GM19043 (cell line): ENCODE results near the gene ERVK3-1.
"Not testable (repeated sequence)": the region's sequence is repeated elsewhere in the genome, so short reads cannot be mapped to it uniquely, and the experiment has no call there.

ENCODE experiments used
- ATAC-seq: cut with Tn5 transposase; IDR thresholded peaks from one replicate; pipeline ENCODE4 v1.9.1; 2021; ENCODE audit warnings: low read depth; ENCODE audit not compliant: unreplicated experiment

The ERVK3-1 gene

DNA sequence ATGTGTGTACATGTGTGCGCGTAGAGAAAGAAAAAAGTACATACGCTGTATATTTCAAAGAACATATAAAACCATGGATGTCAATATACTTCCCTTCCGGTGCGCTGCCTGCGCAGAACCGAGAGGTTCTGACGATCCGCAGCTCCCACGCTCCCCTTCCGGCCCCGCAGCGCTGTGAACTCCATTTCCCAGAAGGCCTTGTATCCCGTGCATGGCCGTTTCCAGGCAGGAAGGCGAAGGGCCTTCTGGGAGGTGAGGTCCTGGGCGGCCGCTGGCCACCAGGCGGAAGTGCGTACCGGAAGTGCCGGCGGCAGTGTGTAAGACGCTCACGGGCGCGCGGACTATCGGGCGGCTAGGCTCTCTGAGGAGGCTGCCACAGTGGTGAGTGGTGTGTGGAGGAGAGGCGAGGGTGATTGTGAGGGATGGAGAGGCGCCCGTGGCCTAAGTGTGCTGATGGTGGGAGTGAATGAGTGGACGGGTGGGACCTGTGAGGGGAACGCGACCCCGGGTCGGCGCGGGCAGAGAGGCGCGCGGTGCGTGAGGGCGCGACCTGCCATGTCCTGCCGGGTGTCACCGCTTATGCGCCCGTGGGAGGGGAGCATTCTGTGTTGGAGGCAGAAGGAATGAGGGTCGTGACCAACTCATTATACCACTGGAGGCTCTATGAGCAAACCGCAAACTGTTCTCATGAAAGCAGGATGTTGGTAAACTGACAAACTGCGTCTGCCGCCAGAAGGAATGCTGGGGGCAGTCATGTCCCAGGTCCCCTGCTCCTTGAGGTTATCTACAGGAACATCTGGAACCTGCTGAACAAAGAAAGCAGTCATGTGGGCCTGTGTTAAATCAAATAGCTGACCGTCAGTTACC lies at the start of gene ERVK3-1:
TSS of gene ERVK3-1 (plus strand) at position 313 of the 867 bp plus-strand sequence. CDS start 6,792 bp downstream, outside the sequence.
- ATAC-seq: peak; percentile 94

- not testable (repeated sequence) for ATAC-seq
These were observed 46.9 kb upstream of the ERVK3-1 start for GRCh38 chr19:58258259-58258658.

- ATAC-seq: no peak
These were observed 43.6 kb upstream of the ERVK3-1 start for GRCh38 chr19:58261600-58261967.

- ATAC-seq: no peak
These were observed 42.9 kb upstream of the ERVK3-1 start for GRCh38 chr19:58261968-58262921.

DNA sequence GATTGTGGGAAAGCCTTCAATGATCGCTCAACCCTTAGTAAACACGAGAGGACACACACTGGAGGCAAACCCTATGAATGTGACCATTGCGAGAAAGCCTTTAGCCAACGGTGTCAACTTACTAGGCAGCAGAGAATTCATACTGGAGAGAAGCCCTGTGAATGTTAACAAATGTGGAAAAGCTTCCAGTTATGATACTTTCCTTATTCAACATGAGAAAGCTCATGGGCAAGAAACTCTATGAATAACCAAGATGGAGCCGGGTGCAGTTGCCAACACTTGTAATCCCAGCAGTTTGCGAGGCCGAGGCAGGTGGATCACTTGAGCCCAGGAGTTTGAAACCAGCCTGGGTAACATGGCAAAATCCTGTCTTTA lies 42.3 kb upstream of the ERVK3-1 start:
- ATAC-seq: no peak

DNA sequence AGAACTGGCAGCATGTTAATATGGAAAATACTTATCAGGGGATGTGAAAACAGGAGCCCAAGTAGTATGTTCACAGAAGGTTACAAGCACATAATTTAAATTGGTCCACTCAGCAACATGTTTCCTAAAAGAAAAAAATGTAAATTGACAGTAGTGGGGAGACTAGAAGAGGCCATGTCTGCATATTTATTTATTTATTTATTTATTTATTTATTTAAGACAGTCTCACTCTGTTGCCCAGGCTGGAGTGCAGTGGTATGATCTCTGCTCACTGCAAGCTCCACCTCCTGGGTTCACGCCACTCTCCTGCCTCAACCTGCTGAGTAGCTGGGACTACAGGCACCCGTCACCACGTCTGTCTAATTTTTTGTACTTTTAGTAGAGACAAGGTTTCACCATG lies 40.1 kb upstream of the ERVK3-1 start:
- ATAC-seq: no peak

GRCh38 chr19:58268344-58268743 lies 36.8 kb upstream of the ERVK3-1 start:
- ATAC-seq: no peak

- no peak for ATAC-seq
These were observed 30.4 kb upstream of the ERVK3-1 start for GRCh38 chr19:58274771-58275201.

- ATAC-seq: no peak
These were observed 29.6 kb upstream of the ERVK3-1 start for GRCh38 chr19:58275564-58275963.

GRCh38 chr19:58277197-58277596 lies 28.0 kb upstream of the ERVK3-1 start:
- ATAC-seq: no peak

- no peak for ATAC-seq
These were observed 27.2 kb upstream of the ERVK3-1 start for GRCh38 chr19:58277748-58278540.

DNA sequence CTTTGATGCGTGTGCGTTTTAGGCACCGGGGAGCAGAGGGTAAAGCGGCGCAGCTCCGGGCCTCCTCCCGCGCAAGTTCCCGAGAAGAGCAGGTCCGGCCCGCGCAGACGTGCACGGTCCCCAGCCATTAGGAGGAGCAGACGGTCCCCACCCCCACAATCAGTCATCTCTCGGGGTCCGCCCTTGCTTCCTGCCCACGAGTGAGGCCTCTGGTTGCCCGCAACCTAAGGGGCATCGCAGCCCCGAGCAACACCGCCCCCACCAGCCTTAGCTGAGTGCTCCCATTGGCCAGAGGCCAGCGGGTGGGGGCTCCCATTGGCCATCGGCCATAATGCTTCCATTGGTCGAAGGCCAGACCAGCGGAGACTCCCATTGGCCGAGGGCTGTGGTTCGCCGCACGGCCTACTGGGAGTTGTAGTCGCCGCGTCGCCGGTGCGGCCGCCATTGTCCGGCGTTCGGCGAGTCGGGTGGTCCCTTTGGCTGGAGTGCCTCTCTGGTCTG lies 26.6 kb upstream of the ERVK3-1 start, which contains the start of gene ZNF8:
TSS of gene ZNF8 (plus strand) at position 415 of the 501 bp plus-strand sequence. CDS start 127 bp downstream, outside the sequence.
- peak; percentile 98 for ATAC-seq

DNA sequence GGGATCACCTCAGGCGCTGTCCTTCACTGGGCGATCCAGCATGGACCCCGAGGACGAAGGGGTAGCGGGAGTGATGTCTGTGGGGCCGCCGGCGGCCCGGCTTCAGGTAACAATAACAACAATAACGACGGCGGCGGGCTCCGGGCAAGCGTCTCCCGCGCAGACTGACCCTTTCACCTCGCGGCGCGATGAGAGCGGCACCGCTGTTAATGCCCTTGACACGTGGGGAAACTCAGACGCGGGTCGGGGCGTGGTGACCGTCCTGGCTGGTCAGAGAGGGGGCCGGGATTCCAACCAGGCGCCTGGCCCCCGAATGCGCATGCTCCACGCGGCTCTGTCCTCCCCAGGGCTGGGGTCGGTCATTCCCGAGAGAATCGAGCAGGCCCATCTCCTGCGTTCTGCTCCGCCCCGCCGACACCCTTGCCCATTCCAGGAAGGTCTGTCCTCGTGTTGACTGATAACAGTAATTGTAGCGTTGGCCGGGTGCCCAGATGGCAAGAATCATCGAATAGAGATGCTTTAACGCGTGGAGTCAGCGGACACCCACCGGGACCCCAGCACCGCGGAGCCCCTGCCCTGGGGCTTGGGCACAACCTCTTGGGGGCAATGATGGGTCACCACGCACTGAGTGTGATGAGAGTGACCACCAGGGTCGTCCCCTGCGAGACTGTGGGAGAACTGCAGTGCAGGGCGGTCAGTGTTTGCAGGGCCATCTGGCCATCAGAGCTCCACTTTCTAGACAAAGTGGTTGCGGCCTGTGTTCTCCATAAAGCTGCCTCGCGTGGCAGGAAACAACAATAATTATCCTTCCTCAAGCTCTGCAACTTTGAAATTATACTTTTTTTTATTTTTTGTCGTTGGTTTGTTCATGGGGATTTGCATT lies 25.9 kb upstream of the ERVK3-1 start:
- ATAC-seq: no peak

DNA sequence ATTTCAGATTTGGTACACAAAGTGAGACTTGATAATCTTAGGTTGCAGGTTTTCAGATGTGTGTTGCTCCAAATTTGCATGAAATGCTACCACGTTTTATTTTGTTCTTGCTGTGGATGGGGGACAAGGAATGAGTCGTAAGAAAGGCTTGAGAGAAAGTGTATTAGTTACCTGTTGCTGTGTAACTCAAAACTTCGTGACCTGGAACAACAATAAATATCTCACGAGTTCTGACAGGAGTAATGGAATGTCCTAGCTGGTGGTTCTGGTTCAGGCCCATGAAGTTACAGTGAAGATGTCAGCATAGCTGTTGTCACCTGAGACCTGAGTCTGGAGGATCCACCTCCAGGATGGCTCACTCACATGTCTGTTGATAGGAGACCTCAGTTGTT lies 25.3 kb upstream of the ERVK3-1 start:
- no peak for ATAC-seq

DNA sequence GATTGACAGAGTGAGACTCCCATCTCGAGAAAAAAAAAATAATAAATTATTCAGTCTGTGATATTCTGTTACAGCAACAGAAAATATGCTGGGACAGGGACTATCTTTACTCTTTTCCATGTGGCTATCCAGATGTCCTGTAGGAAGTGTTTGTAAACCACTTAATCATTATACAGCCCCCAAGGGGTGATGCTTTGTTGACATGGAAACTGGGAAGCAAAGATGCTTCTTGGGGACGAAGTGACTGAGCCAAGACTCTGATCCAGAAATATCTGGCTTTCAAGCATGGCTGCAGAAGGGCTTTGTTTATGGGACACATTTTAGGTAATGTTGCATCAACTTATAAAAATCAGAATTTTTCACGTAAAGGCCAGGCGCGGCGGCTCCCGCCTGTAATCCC lies 21.0 kb upstream of the ERVK3-1 start:
- ATAC-seq: no peak

DNA sequence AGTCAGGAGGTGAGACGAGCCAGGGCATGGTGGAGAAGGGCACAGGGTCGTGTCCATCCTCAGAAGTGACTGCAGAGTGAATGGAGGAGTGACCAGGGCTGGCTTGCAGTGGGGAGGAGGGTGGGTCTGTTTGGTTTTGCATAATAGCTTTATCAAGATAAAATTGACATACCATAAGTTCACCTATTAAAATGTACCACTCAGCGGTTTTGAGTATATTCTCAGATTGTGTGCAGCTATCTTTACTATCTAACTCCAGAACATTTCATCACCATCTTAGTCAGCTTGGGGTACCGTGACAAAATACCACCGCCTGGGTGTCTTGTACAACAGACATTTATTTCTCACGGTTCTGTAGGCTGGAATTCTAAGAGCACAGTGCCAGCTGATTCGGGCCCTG lies 13.2 kb upstream of the ERVK3-1 start:
- ATAC-seq: no peak

- ATAC-seq: no peak
These were observed 10.3 kb upstream of the ERVK3-1 start for GRCh38 chr19:58294743-58295374.

DNA sequence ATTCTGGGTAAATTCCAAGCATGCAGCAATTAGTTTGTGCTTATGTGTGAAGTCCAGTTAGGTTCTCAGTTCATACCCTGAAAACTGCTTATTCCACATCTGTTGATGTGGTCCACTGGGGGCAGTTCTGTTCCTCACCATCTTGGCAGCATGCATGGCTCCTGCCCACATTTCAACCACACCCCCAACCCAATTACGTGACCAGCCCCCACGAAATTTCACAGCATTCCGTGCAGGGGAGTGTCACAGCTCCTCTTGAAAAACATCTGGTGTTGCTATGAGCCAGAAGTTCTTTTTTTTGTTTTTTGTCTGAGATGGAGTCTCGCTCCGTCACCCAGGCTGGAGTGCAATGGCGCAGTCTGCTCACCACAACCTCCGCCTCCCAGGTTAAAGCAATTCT lies 9.1 kb upstream of the ERVK3-1 start:
- no peak for ATAC-seq

DNA sequence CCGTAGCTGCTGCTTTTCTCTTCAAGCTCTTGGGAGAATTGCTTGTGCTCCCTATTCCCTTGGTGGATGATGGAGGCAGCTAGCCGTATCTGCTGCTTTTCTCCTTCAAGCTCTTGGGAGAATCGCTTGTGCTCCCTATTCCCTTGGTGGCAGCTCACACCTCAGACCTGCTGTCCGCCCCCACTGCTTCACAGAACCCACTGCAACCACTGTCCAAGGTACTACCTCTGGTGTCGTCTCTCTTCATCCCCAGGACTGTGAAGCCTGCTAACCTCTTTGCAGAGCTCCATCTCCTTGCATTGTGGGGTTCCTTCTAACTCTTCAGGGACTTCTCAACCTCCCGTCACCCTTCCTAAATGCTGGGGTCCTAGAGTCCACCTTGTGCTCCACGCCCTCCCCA lies 4.6 kb upstream of the ERVK3-1 start:
- ATAC-seq: no peak
